HepG2 (cell line): ENCODE results near the gene NUCB1. TPM values are rescaled to one million over a fixed set of nuclear protein-coding genes. Genes with fewer than 3 reads are reported as not detected.

Source experiments
- ARID2 ChIP-seq: sonication (generic); formaldehyde crosslinking; IDR thresholded peaks from 2 replicates; pipeline ENCODE4 v1.8.1; 2022; ENCODE audit warnings: mild to moderate bottlenecking, missing genetic modification reagents, borderline replicate concordance
- ATF1 ChIP-seq: IDR thresholded peaks from 2 replicates; pipeline ENCODE4 v1.6.1; 2016; ENCODE audit warnings: mild to moderate bottlenecking, control low read depth
- BRCA1 ChIP-seq: sonication (generic); formaldehyde crosslinking; IDR thresholded peaks from 2 replicates; pipeline ENCODE4 v1.4.0; 2020; ENCODE audit warnings: missing genetic modification reagents
- IKZF1 ChIP-seq: fragments of 450-650 bp; IDR thresholded peaks from 2 replicates; pipeline ENCODE4 v1.7.1; 2016
- REXO4 ChIP-seq: sonication (generic); formaldehyde crosslinking; IDR thresholded peaks from 2 replicates; pipeline ENCODE4 v1.8.0; 2022; ENCODE audit warnings: missing genetic modification reagents, mild to moderate bottlenecking, borderline replicate concordance
- SSRP1 ChIP-seq: IDR thresholded peaks from 2 replicates; pipeline ENCODE4 v1.6.1; 2016; ENCODE audit warnings: control low read depth
- TBX2 ChIP-seq: sonication (generic); formaldehyde crosslinking; IDR thresholded peaks from 2 replicates; pipeline ENCODE4 v1.5.0; 2020; ENCODE audit warnings: missing genetic modification reagents, mild to moderate bottlenecking, borderline replicate concordance
- ZBTB26 ChIP-seq: IDR thresholded peaks from 2 replicates; pipeline ENCODE4 v1.6.1; 2016; ENCODE audit warnings: missing compliant biosample characterization, missing genetic modification reagents, borderline replicate concordance
- ZBTB39 ChIP-seq: sonication (generic); formaldehyde crosslinking; IDR thresholded peaks from 2 replicates; pipeline ENCODE4 v1.5.0; 2020; ENCODE audit warnings: missing genetic modification reagents
- ZIK1 ChIP-seq: sonication (generic); formaldehyde crosslinking; IDR thresholded peaks from 2 replicates; pipeline ENCODE4 v1.5.0; 2020; ENCODE audit warnings: mild to moderate bottlenecking, low read depth, missing genetic modification reagents, borderline replicate concordance
- ZNF274 ChIP-seq: sonication (generic); formaldehyde crosslinking; IDR thresholded peaks from 2 replicates; pipeline ENCODE4 v1.5.1; 2020; ENCODE audit warnings: mild to moderate bottlenecking, missing genetic modification reagents
- ZNF333 ChIP-seq: sonication (generic); formaldehyde crosslinking; IDR thresholded peaks from 2 replicates; pipeline ENCODE4 v1.4.0; 2020; ENCODE audit warnings: mild to moderate bottlenecking, missing genetic modification reagents, borderline replicate concordance
- ZNF343 ChIP-seq: sonication (generic); formaldehyde crosslinking; IDR thresholded peaks from 2 replicates; pipeline ENCODE4 v1.4.0; 2020; ENCODE audit warnings: mild to moderate bottlenecking, missing genetic modification reagents
- ZNF460 ChIP-seq: sonication (generic); formaldehyde crosslinking; IDR thresholded peaks from 2 replicates; pipeline ENCODE4 v1.5.1; 2020; ENCODE audit warnings: missing genetic modification reagents, mild to moderate bottlenecking, borderline replicate concordance
- ZNF652 ChIP-seq: IDR thresholded peaks from 2 replicates; pipeline ENCODE4 v1.6.1; 2016; ENCODE audit warnings: low read depth, borderline replicate concordance
- polyA plus RNA-seq, 8 experiments: library from polyadenylated mRNA; depleted of rRNA in 3 of 8; stranded (reverse) in 7 of 8; unstranded in 1 of 8; fragments of >200 nt; fragmentation: Illumina TruSeq in 4 of 8; extraction: Trizol in 4 of 8; gene quantifications; 2 replicates each; pipeline versions ENCODE4 v1.2.1 to v1.2.3, GENCODE V29; 2011 to 2016; ENCODE audit warnings: low read depth in 4 of 8, missing spikeins in 1 of 8, mixed read lengths in 1 of 8; ENCODE audit not compliant: insufficient read depth in 1 of 8
- total RNA-seq, 5 experiments: library from RNA; depleted of rRNA; stranded (reverse); fragments of >200 nt; fragmentation: Illumina TruSeq; extraction: Trizol; gene quantifications; 2 replicates each; pipeline ENCODE4 v1.2.3, GENCODE V29; 2016; ENCODE audit warnings: low read depth in 1 of 5
- TF ChIP-seq, protein P1 (sequence below): sonication (generic); formaldehyde crosslinking; IDR thresholded peaks from 2 replicates; pipeline ENCODE4 v1.5.0; 2020; ENCODE audit warnings: mild to moderate bottlenecking, missing genetic modification reagents
- TF ChIP-seq, protein P2 (sequence below): sonication (generic); formaldehyde crosslinking; conservative IDR thresholded peaks from 2 replicates; pipeline ENCODE4 v1.8.0; 2022; ENCODE audit warnings: missing genetic modification reagents
- TF ChIP-seq, protein P3 (sequence below): sonication (generic); formaldehyde crosslinking; IDR thresholded peaks from 2 replicates; pipeline ENCODE4 v1.5.1; 2020; ENCODE audit warnings: mild to moderate bottlenecking, missing genetic modification reagents

NUCB1 gene
- total and polyA plus RNA-seq, 2 of the 13 experiments (the other 11 are each of a cell fraction or from before 2014, with no cell fraction given) = 82.3 to 106 TPM

- TF ChIP-seq, protein P1, sequence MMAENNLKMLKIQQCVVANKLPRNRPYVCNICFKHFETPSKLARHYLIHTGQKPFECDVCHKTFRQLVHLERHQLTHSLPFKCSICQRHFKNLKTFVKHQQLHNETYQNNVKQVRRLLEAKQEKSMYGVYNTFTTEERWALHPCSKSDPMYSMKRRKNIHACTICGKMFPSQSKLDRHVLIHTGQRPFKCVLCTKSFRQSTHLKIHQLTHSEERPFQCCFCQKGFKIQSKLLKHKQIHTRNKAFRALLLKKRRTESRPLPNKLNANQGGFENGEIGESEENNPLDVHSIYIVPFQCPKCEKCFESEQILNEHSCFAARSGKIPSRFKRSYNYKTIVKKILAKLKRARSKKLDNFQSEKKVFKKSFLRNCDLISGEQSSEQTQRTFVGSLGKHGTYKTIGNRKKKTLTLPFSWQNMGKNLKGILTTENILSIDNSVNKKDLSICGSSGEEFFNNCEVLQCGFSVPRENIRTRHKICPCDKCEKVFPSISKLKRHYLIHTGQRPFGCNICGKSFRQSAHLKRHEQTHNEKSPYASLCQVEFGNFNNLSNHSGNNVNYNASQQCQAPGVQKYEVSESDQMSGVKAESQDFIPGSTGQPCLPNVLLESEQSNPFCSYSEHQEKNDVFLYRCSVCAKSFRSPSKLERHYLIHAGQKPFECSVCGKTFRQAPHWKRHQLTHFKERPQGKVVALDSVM (CRISPR knock-in tag) = peak; percentile 81
- TF ChIP-seq IKZF1 = no peak
- 0 out of 2 replicates have a peak, but pooled peaks have one; percentile 13 for TF ChIP-seq REXO4 (CRISPR knock-in tag)
- peak; percentile 30; the same call in 1 of the 2 replicates for TF ChIP-seq ZNF343
- TF ChIP-seq SSRP1 (CRISPR knock-in tag) = peak; percentile 96
- TF ChIP-seq, protein P2, sequence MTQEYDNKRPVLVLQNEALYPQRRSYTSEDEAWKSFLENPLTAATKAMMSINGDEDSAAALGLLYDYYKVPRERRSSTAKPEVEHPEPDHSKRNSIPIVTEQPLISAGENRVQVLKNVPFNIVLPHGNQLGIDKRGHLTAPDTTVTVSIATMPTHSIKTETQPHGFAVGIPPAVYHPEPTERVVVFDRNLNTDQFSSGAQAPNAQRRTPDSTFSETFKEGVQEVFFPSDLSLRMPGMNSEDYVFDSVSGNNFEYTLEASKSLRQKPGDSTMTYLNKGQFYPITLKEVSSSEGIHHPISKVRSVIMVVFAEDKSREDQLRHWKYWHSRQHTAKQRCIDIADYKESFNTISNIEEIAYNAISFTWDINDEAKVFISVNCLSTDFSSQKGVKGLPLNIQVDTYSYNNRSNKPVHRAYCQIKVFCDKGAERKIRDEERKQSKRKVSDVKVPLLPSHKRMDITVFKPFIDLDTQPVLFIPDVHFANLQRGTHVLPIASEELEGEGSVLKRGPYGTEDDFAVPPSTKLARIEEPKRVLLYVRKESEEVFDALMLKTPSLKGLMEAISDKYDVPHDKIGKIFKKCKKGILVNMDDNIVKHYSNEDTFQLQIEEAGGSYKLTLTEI (CRISPR knock-in tag) = no peak
- no peak for TF ChIP-seq ZBTB39 (CRISPR knock-in tag)
- TF ChIP-seq ZNF460 (CRISPR knock-in tag) = no peak
- no peak for TF ChIP-seq ATF1 (CRISPR knock-in tag)
- peak; percentile 53; the same call in 1 of the 2 replicates for TF ChIP-seq BRCA1 (CRISPR knock-in tag)
- no peak for TF ChIP-seq ZNF333 (CRISPR knock-in tag)
- peak; percentile 66; the same call in 1 of the 2 replicates for TF ChIP-seq ZBTB26
- 0 out of 2 replicates have a peak, but pooled peaks have one; percentile 32 for TF ChIP-seq ARID2 (CRISPR knock-in tag)
- TF ChIP-seq ZNF274 = peak; percentile 93
- peak; percentile 84 for TF ChIP-seq TBX2 (CRISPR knock-in tag)
- 0 out of 2 replicates have a peak, but pooled peaks have one; percentile 62 for TF ChIP-seq ZIK1 (CRISPR knock-in tag)
- 0 out of 2 replicates have a peak, but pooled peaks have one; percentile 20 for TF ChIP-seq ZNF652 (CRISPR knock-in tag)
- TF ChIP-seq, protein P3, sequence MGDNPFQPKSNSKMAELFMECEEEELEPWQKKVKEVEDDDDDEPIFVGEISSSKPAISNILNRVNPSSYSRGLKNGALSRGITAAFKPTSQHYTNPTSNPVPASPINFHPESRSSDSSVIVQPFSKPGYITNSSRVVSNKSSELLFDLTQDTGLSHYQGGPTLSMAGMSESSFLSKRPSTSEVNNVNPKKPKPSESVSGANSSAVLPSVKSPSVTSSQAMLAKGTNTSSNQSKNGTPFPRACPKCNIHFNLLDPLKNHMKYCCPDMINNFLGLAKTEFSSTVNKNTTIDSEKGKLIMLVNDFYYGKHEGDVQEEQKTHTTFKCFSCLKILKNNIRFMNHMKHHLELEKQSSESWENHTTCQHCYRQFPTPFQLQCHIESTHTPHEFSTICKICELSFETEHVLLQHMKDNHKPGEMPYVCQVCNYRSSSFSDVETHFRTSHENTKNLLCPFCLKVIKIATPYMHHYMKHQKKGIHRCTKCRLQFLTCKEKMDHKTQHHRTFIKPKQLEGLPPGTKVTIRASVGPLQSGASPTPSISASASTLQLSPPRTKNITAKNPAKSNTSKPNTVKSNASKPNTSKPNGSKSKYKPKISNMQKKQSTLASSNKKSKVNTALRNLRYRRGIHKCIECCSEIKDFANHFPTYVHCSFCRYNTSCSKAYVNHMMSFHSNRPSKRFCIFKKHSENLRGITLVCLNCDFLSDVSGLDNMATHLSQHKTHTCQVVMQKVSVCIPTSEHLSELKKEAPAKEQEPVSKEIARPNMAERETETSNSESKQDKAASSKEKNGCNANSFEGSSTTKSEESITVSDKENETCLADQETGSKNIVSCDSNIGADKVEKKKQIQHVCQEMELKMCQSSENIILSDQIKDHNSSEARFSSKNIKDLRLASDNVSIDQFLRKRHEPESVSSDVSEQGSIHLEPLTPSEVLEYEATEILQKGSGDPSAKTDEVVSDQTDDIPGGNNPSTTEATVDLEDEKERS (CRISPR knock-in tag) = peak; percentile 93; the same call in 1 of the 2 replicates
Observed at GRCh38 chr19:48962029-48962848, 62.1 kb downstream of the NUCB1 start (continued).
